Measurements from ENCODE around the gene JPH2. TPM values are rescaled to one million over a fixed set of nuclear protein-coding genes. Genes with fewer than 3 reads are reported as not detected.

The JPH2 gene
- total RNA-seq, 6 experiments from 2014 or later = 0.09 to 0.31 (median 0.10) TPM; not detected in 1

GRCh38 chr20:44112889-44113617 is 73.9 kb downstream of the JPH2 start:
- intact Hi-C loops (cut with DNase I) = loop anchor here in 1 of 2 donors (5.0 kb wide), 1 partner anchor 79 kb away; no protein-coding TSS in a partner anchor
- no peak overlapping the region for H3K27ac ChIP-seq
- no peaks in the 10 kb centered on the region for H3K9me3 ChIP-seq
- DNase-seq (no peak), ATAC-seq (no peak)
- H3K4me1 ChIP-seq = no peaks in the 10 kb centered on the region
- TF ChIP-seq POLR2A (IDR thresholded peaks at IDR 0.05) = no peak
- TF ChIP-seq CTCF (IDR thresholded peaks at IDR 0.05) = no peak
- H3K4me3 ChIP-seq = no peak overlapping the region
- no peaks in the 10 kb centered on the region for H3K36me3 ChIP-seq
- WGBS (ENCODE audit: insufficient coverage, low coverage, low lambda C conversion rate, missing lambda C conversion rate) = no CpG with 5 or more reads among the region's 7 CpGs
- H3K27me3 ChIP-seq = peaks cover 0 to 8% of the 10 kb centered on the region in 2 donors

- no peaks in the 10 kb centered on the region for H3K9me3 ChIP-seq
- TF ChIP-seq POLR2A (IDR thresholded peaks at IDR 0.05) (no peak), CTCF (IDR thresholded peaks at IDR 0.05) (no peak)
- DNase-seq (no peak), ATAC-seq (no peak)
- H3K27me3 ChIP-seq = peaks cover 0 to 8% of the 10 kb centered on the region in 2 donors
- H3K27ac ChIP-seq = no peak overlapping the region
- 21% methylated on average over 2 of the region's 6 CpGs for WGBS (ENCODE audit: insufficient coverage, low coverage, low lambda C conversion rate, missing lambda C conversion rate)
- no peak overlapping the region for H3K4me3 ChIP-seq
- intact Hi-C loops (cut with DNase I) = loop anchor here in 1 of 2 donors (5.0 kb wide), 1 partner anchor 80 kb away; no protein-coding TSS in a partner anchor
- H3K36me3 ChIP-seq = no peaks in the 10 kb centered on the region
- H3K4me1 ChIP-seq = no peaks in the 10 kb centered on the region
These were observed 74.5 kb downstream of the JPH2 start for GRCh38 chr20:44112456-44112855.

GRCh38 chr20:44111712-44112335 is 75.2 kb downstream of the JPH2 start:
- intact Hi-C loops (cut with DNase I) = loop anchor here in 1 of 2 donors (5.0 kb wide), 1 partner anchor 80 kb away; no protein-coding TSS in a partner anchor
- Histone ChIP-seq H3K9me3 (no peaks in the 10 kb centered on the region), H3K36me3 (no peaks in the 10 kb centered on the region), H3K4me1 (no peaks in the 10 kb centered on the region), H3K27ac (no peak overlapping the region), H3K4me3 (no peak overlapping the region), H3K27me3 (peaks cover 0 to 8% of the 10 kb centered on the region in 2 donors)
- DNase-seq (no peak), ATAC-seq (no peak)
- WGBS (ENCODE audit: insufficient coverage, low coverage, low lambda C conversion rate, missing lambda C conversion rate) = 55% methylated on average over 4 of the region's 6 CpGs
- no peak for TF ChIP-seq CTCF (IDR thresholded peaks at IDR 0.05)
- no peak for TF ChIP-seq POLR2A (IDR thresholded peaks at IDR 0.05)

GRCh38 chr20:44110816-44111568 is 76.0 kb downstream of the JPH2 start:
- Histone ChIP-seq H3K36me3 (no peaks in the 10 kb centered on the region), H3K4me1 (no peaks in the 10 kb centered on the region), H3K4me3 (no peak overlapping the region), H3K27ac (no peak overlapping the region), H3K27me3 (peaks cover 0 to 4% of the 10 kb centered on the region in 2 donors), H3K9me3 (no peaks in the 10 kb centered on the region)
- TF ChIP-seq POLR2A (IDR thresholded peaks at IDR 0.05) (no peak), CTCF (IDR thresholded peaks at IDR 0.05) (no peak)
- 54% methylated on average over 5 of the region's 9 CpGs for WGBS (ENCODE audit: insufficient coverage, low coverage, low lambda C conversion rate, missing lambda C conversion rate)
- DNase-seq (no peak), ATAC-seq (no peak)
- intact Hi-C loops (cut with DNase I) = loop anchor here in 1 of 2 donors (5.0 kb wide), 1 partner anchor 81 kb away; no protein-coding TSS in a partner anchor
